Thoracic aorta (tissue), 2 donors: ENCODE results near the gene GABRG3. TPM values are rescaled to one million over a fixed set of nuclear protein-coding genes. Genes with fewer than 3 reads are reported as not detected.
"Not testable (repeated sequence)": the region's sequence is repeated elsewhere in the genome, so short reads cannot be mapped to it uniquely, and the experiment has no call there.

ENCODE experiments used
- ATAC-seq: fragments of 150-250 bp; one replicate; pipeline ENCODE4 v1.8.0; 2017; ENCODE audit warnings: low read depth; ENCODE audit not compliant: insufficient number of reproducible peaks, low FRiP score
- DNase-seq: peaks from one replicate; pipeline ENCODE4 v3.0.0-alpha.2; 2020; ENCODE audit warnings: low spot score
- H3K27ac ChIP-seq, 2 donors: fragments of 200-600 bp; sonication (generic); 1 replicate in 1 of 2; 2 replicates in 1 of 2; pipeline ENCODE4 v1.5.1; 2016; ENCODE audit warnings: mild to moderate bottlenecking in 2 of 2, moderate library complexity in 2 of 2
- H3K27me3 ChIP-seq: fragments of 200-600 bp; sonication (generic); replicated peaks from 2 replicates; pipeline ENCODE4 v1.6.0; 2016; ENCODE audit warnings: mild to moderate bottlenecking; ENCODE audit not compliant: insufficient read depth
- H3K36me3 ChIP-seq: fragments of 200-600 bp; sonication (generic); one replicate; pipeline ENCODE4 v1.5.1; 2016
- H3K4me1 ChIP-seq, 2 donors: fragments of 200-600 bp; sonication (generic); 1 replicate in 1 of 2; 2 replicates in 1 of 2; pipeline versions ENCODE4 v1.5.1 to v1.6.0; 2016; ENCODE audit warnings: low read depth in 2 of 2, mild to moderate bottlenecking in 1 of 2; ENCODE audit not compliant: control insufficient read depth in 1 of 2
- H3K4me3 ChIP-seq: fragments of 200-600 bp; sonication (generic); 2 replicates; pipeline ENCODE4 v1.5.1; 2016; ENCODE audit warnings: mild to moderate bottlenecking
- H3K9me3 ChIP-seq: fragments of 200-600 bp; sonication (generic); 2 replicates; pipeline ENCODE4 v1.5.1; 2016
- CTCF ChIP-seq: fragments of 200-600 bp; sonication (generic); IDR thresholded peaks from one replicate; pipeline ENCODE4 v1.5.1; 2019; ENCODE audit warnings: antibody characterized with exemption
- total RNA-seq, 2 donors: library from RNA; depleted of rRNA; stranded (reverse); fragments of >200 nt; gene quantifications; one replicate each; pipeline versions ENCODE4 v1.1.0 to v1.2.3, GENCODE V29; 2016

Gene GABRG3
- total RNA-seq, 2 donors from 2014 or later, result not detected

GRCh38 chr15:26981492-26981891 is 10.5 kb downstream of the GABRG3 start:
- DNase-seq (no peak), ATAC-seq (no peak)
- no peak for TF ChIP-seq CTCF
- H3K27me3 ChIP-seq, result no peaks in the 10 kb centered on the region
- no peak overlapping the region for H3K4me3 ChIP-seq
- no peaks in the 10 kb centered on the region for H3K9me3 ChIP-seq
- H3K27ac ChIP-seq, result no peak overlapping the region
- H3K4me1 ChIP-seq, result no peaks in the 10 kb centered on the region
- H3K36me3 ChIP-seq, result no peaks in the 10 kb centered on the region

GRCh38 chr15:26983822-26984221 is 12.8 kb downstream of the GABRG3 start:
- TF ChIP-seq CTCF, result no peak
- H3K4me3 ChIP-seq, result no peak overlapping the region
- no peaks in the 10 kb centered on the region for H3K27me3 ChIP-seq
- DNase-seq (no peak), ATAC-seq (no peak)
- no peaks in the 10 kb centered on the region for H3K4me1 ChIP-seq
- H3K9me3 ChIP-seq, result no peaks in the 10 kb centered on the region
- H3K27ac ChIP-seq, result no peak overlapping the region
- H3K36me3 ChIP-seq, result no peaks in the 10 kb centered on the region

GRCh38 chr15:26985050-26985449 is 14.1 kb downstream of the GABRG3 start:
- H3K9me3 ChIP-seq, result no peaks in the 10 kb centered on the region

GRCh38 chr15:26996250-26996649 is 25.3 kb downstream of the GABRG3 start:
- H3K27ac ChIP-seq, result no peak overlapping the region
- ATAC-seq, result no peak
- no peaks in the 10 kb centered on the region for H3K9me3 ChIP-seq
- H3K4me3 ChIP-seq, result no peak overlapping the region
- no peaks in the 10 kb centered on the region for H3K4me1 ChIP-seq
- H3K36me3 ChIP-seq, result no peaks in the 10 kb centered on the region
- no peak for DNase-seq
- H3K27me3 ChIP-seq, result no peaks in the 10 kb centered on the region
- no peak for TF ChIP-seq CTCF

More at GRCh38 chr15:26985050-26985449, 14.1 kb downstream of the GABRG3 start:
- no peak overlapping the region for H3K4me3 ChIP-seq
- no peak overlapping the region for H3K27ac ChIP-seq
- H3K27me3 ChIP-seq, result no peaks in the 10 kb centered on the region
- TF ChIP-seq CTCF, result no peak
- H3K36me3 ChIP-seq, result no peaks in the 10 kb centered on the region
- DNase-seq (no peak), ATAC-seq (no peak)
- H3K4me1 ChIP-seq, result no peaks in the 10 kb centered on the region

GRCh38 chr15:27003003-27003402 is 32.0 kb downstream of the GABRG3 start:
- not testable (repeated sequence) for DNase-seq, H3K9me3 ChIP-seq, H3K27me3 ChIP-seq, H3K4me1 ChIP-seq, H3K4me3 ChIP-seq, H3K36me3 ChIP-seq, ATAC-seq, H3K27ac ChIP-seq

GRCh38 chr15:27004226-27004625 is 33.2 kb downstream of the GABRG3 start:
- H3K4me3 ChIP-seq, H3K36me3 ChIP-seq, DNase-seq, H3K27ac ChIP-seq, H3K4me1 ChIP-seq, H3K27me3 ChIP-seq, H3K9me3 ChIP-seq, ATAC-seq: not testable (repeated sequence)
